WTC11 (cell line): ENCODE data around the gene ECE1. TPM values are rescaled to one million over a fixed set of nuclear protein-coding genes. Genes with fewer than 3 reads are reported as not detected.

Source experiments
- ATAC-seq: fragments of 200-7000 bp; cut with Tn5 transposase; 2 replicates; pipeline ENCODE4 v1.10.0; 2021; ENCODE audit warnings: mild to moderate bottlenecking, moderate library complexity
- CTCF ChIA-PET: fragments of 300-600 bp; sonication (Branson Sonifier 250); formaldehyde crosslinking; loops from one replicate; lab custom pipeline; 2021; ENCODE audit warnings: antibody characterized with exemption; lab: Charles Lee
- POLR2A ChIA-PET: fragments of 350-600 bp; sonication (Branson Sonifier 250); formaldehyde crosslinking; loops from one replicate; lab custom pipeline; 2021; ENCODE audit warnings: antibody characterized with exemption; lab: Charles Lee
- DNase-seq: peaks from one replicate; pipeline ENCODE4 v3.0.0; 2021; ENCODE audit warnings: low spot score
- H3K27ac Mint-ChIP-seq: 2 replicates; pipeline ENCODE4 v1.8.0; 2021; ENCODE audit warnings: mixed read lengths
- H3K27me3 Mint-ChIP-seq: 2 replicates; pipeline ENCODE4 v1.8.0; 2021; ENCODE audit warnings: low read depth, mild to moderate bottlenecking, moderate library complexity, mixed read lengths
- H3K36me3 Mint-ChIP-seq: 2 replicates; pipeline ENCODE4 v1.8.0; 2021; ENCODE audit warnings: mixed read lengths
- H3K4me1 Mint-ChIP-seq: 2 replicates; pipeline ENCODE4 v1.8.0; 2022; ENCODE audit warnings: mixed read lengths
- H3K4me3 Mint-ChIP-seq: 2 replicates; pipeline ENCODE4 v1.8.0; 2021; ENCODE audit warnings: mild to moderate bottlenecking, moderate library complexity, mixed read lengths
- H3K9me3 Mint-ChIP-seq: 2 replicates; pipeline ENCODE4 v1.8.0; 2021; ENCODE audit warnings: mixed read lengths
- AR ChIP-seq: fragments of 250-450 bp; sonication (Bioruptor Pico); IDR thresholded peaks from 2 replicates; pipeline ENCODE4 v1.9.0; 2021; ENCODE audit warnings: mild to moderate bottlenecking
- ATF3 ChIP-seq: sonication (generic); formaldehyde crosslinking; conservative IDR thresholded peaks from 2 replicates; pipeline ENCODE4 v1.8.1; 2022; ENCODE audit warnings: mild to moderate bottlenecking, missing genetic modification reagents
- CBFB ChIP-seq: sonication (generic); formaldehyde crosslinking; IDR thresholded peaks from 2 replicates; pipeline ENCODE4 v1.8.1; 2022; ENCODE audit warnings: mild to moderate bottlenecking, low read depth, missing genetic modification reagents
- EMX1 ChIP-seq: fragments of 250-450 bp; sonication (Bioruptor Pico); IDR thresholded peaks from 2 replicates; pipeline ENCODE4 v1.8.0; 2021; ENCODE audit warnings: mild to moderate bottlenecking
- ESRRA ChIP-seq: sonication (generic); formaldehyde crosslinking; IDR thresholded peaks from 2 replicates; pipeline ENCODE4 v1.8.1; 2022; ENCODE audit warnings: mild to moderate bottlenecking, missing genetic modification reagents, borderline replicate concordance
- FOXJ3 ChIP-seq: sonication (generic); formaldehyde crosslinking; IDR thresholded peaks from 2 replicates; pipeline ENCODE4 v1.9.0; 2021; ENCODE audit warnings: missing genetic modification reagents, mild to moderate bottlenecking, borderline replicate concordance
- GABPB1 ChIP-seq: sonication (generic); formaldehyde crosslinking; IDR thresholded peaks from 2 replicates; pipeline ENCODE4 v1.8.1; 2023; ENCODE audit warnings: mild to moderate bottlenecking, missing genetic modification reagents
- JAZF1 ChIP-seq: fragments of 250-450 bp; sonication (Bioruptor Pico); IDR thresholded peaks from 2 replicates; pipeline ENCODE4 v1.9.0; 2021; ENCODE audit warnings: moderate library complexity, mild to moderate bottlenecking, inconsistent platforms
- MAX ChIP-seq: sonication (generic); formaldehyde crosslinking; IDR thresholded peaks from 2 replicates; pipeline ENCODE4 v1.8.0; 2022; ENCODE audit warnings: mild to moderate bottlenecking, missing genetic modification reagents
- NR2C2 ChIP-seq: sonication (generic); formaldehyde crosslinking; IDR thresholded peaks from 2 replicates; pipeline ENCODE4 v1.8.0; 2022; ENCODE audit warnings: mild to moderate bottlenecking, missing genetic modification reagents
- PREB ChIP-seq: sonication (generic); formaldehyde crosslinking; IDR thresholded peaks from 2 replicates; pipeline ENCODE4 v1.8.1; 2022; ENCODE audit warnings: mild to moderate bottlenecking, missing genetic modification reagents, moderate library complexity, borderline replicate concordance
- PRRX2 ChIP-seq: fragments of 250-450 bp; sonication (Bioruptor Pico); IDR thresholded peaks from 2 replicates; pipeline ENCODE4 v1.8.0; 2021; ENCODE audit warnings: mild to moderate bottlenecking
- SMAD4 ChIP-seq: sonication (generic); formaldehyde crosslinking; IDR thresholded peaks from 2 replicates; pipeline ENCODE4 v1.8.0; 2022; ENCODE audit warnings: mild to moderate bottlenecking, missing genetic modification reagents
- SP1 ChIP-seq: sonication (generic); formaldehyde crosslinking; conservative IDR thresholded peaks from 2 replicates; pipeline ENCODE4 v1.8.1; 2022; ENCODE audit warnings: missing genetic modification reagents
- STAT6 ChIP-seq: sonication (generic); formaldehyde crosslinking; conservative IDR thresholded peaks from 2 replicates; pipeline ENCODE4 v1.8.1; 2023; ENCODE audit warnings: mild to moderate bottlenecking, low read depth, missing genetic modification reagents, moderate library complexity
- ZBTB43 ChIP-seq: sonication (generic); formaldehyde crosslinking; IDR thresholded peaks from 2 replicates; pipeline ENCODE4 v1.8.1; 2023; ENCODE audit warnings: mild to moderate bottlenecking, missing genetic modification reagents
- ZNF423 ChIP-seq: fragments of 250-450 bp; sonication (Bioruptor Pico); IDR thresholded peaks from 2 replicates; pipeline ENCODE4 v2.1.2; 2022; ENCODE audit warnings: mild to moderate bottlenecking, moderate library complexity
- total RNA-seq: library from RNA; stranded (reverse); gene quantifications from 3 replicates; pipeline ENCODE4 v1.2.3, GENCODE V29; 2021
- TF ChIP-seq, protein P1 (sequence below): sonication (generic); formaldehyde crosslinking; IDR thresholded peaks from 2 replicates; pipeline ENCODE4 v1.8.1; 2023; ENCODE audit warnings: mild to moderate bottlenecking, missing genetic modification reagents
- TF ChIP-seq, protein P2 (sequence below): sonication (generic); formaldehyde crosslinking; IDR thresholded peaks from 2 replicates; pipeline ENCODE4 v1.8.1; 2022; ENCODE audit warnings: low read depth, missing genetic modification reagents, borderline replicate concordance

The ECE1 gene
- total RNA-seq, 1 experiment from 2014 or later, result 45.0 TPM

DNA sequence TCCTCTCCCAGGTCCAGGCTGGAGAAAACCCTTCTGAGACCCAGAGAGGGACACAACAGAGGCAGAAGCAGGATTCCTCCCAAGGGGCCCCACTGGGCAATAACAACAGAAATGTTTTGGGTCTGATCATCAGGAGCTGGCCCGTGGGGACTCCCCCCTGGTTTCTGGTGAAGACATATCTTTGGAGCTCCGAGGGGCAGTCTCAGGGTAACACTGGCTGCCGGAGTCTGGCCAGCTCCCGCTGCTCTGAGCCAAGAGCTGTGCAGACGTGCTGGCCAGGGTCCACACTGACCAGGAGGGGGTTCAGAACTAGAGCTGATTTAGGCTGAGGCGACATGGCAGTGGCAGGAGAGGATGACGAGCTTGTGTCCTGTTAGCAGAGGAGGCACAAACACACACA, 13.1 kb downstream of the ECE1 start:
- Mint-ChIP-seq H3K27ac (peak overlapping the region; percentile 85), H3K4me1 (peaks cover 24% of the 10 kb centered on the region), H3K36me3 (no peaks in the 10 kb centered on the region), H3K4me3 (no peak overlapping the region), H3K9me3 (no peaks in the 10 kb centered on the region)
- CTCF ChIA-PET, result interaction anchor here (0.7 to 6.9 kb wide), 4 partner anchors 8 to 60 kb away, joined by 3 to 83 read pairs (median 4); no protein-coding TSS in a partner anchor
- POLR2A ChIA-PET, result interaction anchor here (0.5 kb wide), 1 partner anchor 375 kb away, joined by 3 read pairs; no protein-coding TSS in a partner anchor
- ATAC-seq (no peak), DNase-seq (no peak)
- TF ChIP-seq, protein P1, sequence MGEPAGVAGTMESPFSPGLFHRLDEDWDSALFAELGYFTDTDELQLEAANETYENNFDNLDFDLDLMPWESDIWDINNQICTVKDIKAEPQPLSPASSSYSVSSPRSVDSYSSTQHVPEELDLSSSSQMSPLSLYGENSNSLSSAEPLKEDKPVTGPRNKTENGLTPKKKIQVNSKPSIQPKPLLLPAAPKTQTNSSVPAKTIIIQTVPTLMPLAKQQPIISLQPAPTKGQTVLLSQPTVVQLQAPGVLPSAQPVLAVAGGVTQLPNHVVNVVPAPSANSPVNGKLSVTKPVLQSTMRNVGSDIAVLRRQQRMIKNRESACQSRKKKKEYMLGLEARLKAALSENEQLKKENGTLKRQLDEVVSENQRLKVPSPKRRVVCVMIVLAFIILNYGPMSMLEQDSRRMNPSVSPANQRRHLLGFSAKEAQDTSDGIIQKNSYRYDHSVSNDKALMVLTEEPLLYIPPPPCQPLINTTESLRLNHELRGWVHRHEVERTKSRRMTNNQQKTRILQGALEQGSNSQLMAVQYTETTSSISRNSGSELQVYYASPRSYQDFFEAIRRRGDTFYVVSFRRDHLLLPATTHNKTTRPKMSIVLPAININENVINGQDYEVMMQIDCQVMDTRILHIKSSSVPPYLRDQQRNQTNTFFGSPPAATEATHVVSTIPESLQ (CRISPR knock-in tag), result no peak
- TF ChIP-seq PRRX2 (CRISPR knock-in tag) (no peak), MAX (no peak), SP1 (no peak), EMX1 (no peak)
- TF ChIP-seq, all 79 proteins: peak for 0
- H3K27me3 Mint-ChIP-seq, result no peaks in the 10 kb centered on the region

- ATAC-seq (no peak), DNase-seq (no peak)
- H3K4me1 Mint-ChIP-seq, result peaks cover 7% of the 10 kb centered on the region
- ChIA-PET POLR2A (no interaction called here), CTCF (interaction anchor here (0.8 to 6.9 kb wide), 7 partner anchors 16 to 97 kb away, joined by 3 to 220 read pairs (median 125); partner anchors contain the start of gene ECE1)
- TF ChIP-seq STAT6 (CRISPR knock-in tag), result no peak
- no peak for TF ChIP-seq ZNF423 (CRISPR knock-in tag)
- TF ChIP-seq PREB (CRISPR knock-in tag), result no peak
- no peak for TF ChIP-seq ESRRA (CRISPR knock-in tag)
- no peak for TF ChIP-seq ZBTB43
- no peak for TF ChIP-seq CBFB
- no peak for TF ChIP-seq SMAD4 (CRISPR knock-in tag)
- no peak for TF ChIP-seq FOXJ3 (CRISPR knock-in tag)
- no peak for TF ChIP-seq ATF3 (CRISPR knock-in tag)
- no peak for TF ChIP-seq GABPB1
- no peak for TF ChIP-seq NR2C2 (CRISPR knock-in tag)
- TF ChIP-seq SP1, result no peak
- TF ChIP-seq, protein P2, sequence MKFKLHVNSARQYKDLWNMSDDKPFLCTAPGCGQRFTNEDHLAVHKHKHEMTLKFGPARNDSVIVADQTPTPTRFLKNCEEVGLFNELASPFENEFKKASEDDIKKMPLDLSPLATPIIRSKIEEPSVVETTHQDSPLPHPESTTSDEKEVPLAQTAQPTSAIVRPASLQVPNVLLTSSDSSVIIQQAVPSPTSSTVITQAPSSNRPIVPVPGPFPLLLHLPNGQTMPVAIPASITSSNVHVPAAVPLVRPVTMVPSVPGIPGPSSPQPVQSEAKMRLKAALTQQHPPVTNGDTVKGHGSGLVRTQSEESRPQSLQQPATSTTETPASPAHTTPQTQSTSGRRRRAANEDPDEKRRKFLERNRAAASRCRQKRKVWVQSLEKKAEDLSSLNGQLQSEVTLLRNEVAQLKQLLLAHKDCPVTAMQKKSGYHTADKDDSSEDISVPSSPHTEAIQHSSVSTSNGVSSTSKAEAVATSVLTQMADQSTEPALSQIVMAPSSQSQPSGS (CRISPR knock-in tag), result no peak
- TF ChIP-seq JAZF1 (CRISPR knock-in tag), result no peak
- TF ChIP-seq AR (CRISPR knock-in tag), result no peak
- H3K27ac Mint-ChIP-seq, result no peak overlapping the region
- peaks cover under 1% of the 10 kb centered on the region; the same call in 1 of the 2 replicates for H3K9me3 Mint-ChIP-seq
- peaks cover 11% of the 10 kb centered on the region for H3K36me3 Mint-ChIP-seq
- no peaks in the 10 kb centered on the region for H3K27me3 Mint-ChIP-seq
- no peak overlapping the region for H3K4me3 Mint-ChIP-seq
These were observed 17.7 kb downstream of the ECE1 start for GRCh38 chr1:21272540-21272939.
